ENCODE measurements around the gene DOCK3. TPM values are rescaled to one million over a fixed set of nuclear protein-coding genes. Genes with fewer than 3 reads are reported as not detected.

The DOCK3 gene
- total RNA-seq, 1 experiment from 2014 or later = 0.04 TPM

DNA sequence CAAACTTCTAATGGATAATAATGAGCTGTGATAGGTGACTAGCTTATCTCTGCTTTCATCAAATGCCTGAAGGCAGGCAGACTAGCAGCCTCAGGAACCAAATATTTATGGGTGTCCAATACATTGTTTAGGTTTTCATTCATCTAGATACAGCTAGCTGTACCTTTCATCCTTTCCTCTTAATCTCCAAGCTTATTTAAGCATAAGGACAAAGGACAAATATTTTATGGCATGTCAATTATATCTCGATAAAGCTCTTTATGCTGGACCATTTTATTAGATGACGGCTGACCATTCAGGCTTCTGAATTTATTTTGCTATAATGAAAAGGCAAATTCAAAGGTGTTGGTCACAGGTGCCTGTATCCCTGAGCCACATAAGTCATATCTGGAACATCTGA, 733.3 kb downstream of the DOCK3 start:
- H2AFZ ChIP-seq (ENCODE audit: low read length) = no peak overlapping the region
- H3K27ac ChIP-seq (ENCODE audit: low read length) = peak overlapping the region; percentile 42; the same call in 1 of the 2 replicates
- no peak for DNase-seq
- no peak overlapping the region for H3K9ac ChIP-seq (ENCODE audit: low read length)
- H3K4me2 ChIP-seq (ENCODE audit: low read depth, low read length, poor library complexity, severe bottlenecking) = peak overlapping the region; percentile 21
- peaks cover 28% of the 10 kb centered on the region for H3K4me1 ChIP-seq (ENCODE audit: low read length)
- H3K9me2 ChIP-seq (replicated peaks; ENCODE audit: insufficient read depth, low read length) = no peaks in the 10 kb centered on the region
- peaks cover 38% of the 10 kb centered on the region for H3K36me3 ChIP-seq (ENCODE audit: insufficient read depth, low read length)
- no peaks in the 10 kb centered on the region for H3K9me3 ChIP-seq (ENCODE audit: low read length)
- no peak overlapping the region for H3K4me3 ChIP-seq (ENCODE audit: low read length)
- H3K27me3 ChIP-seq (ENCODE audit: low read length) = no peaks in the 10 kb centered on the region
- no peaks in the 10 kb centered on the region for H4K20me1 ChIP-seq (ENCODE audit: insufficient read depth, low read depth, low read length)
- H3K79me2 ChIP-seq (ENCODE audit: low read length) = peaks cover 49% of the 10 kb centered on the region

DNA sequence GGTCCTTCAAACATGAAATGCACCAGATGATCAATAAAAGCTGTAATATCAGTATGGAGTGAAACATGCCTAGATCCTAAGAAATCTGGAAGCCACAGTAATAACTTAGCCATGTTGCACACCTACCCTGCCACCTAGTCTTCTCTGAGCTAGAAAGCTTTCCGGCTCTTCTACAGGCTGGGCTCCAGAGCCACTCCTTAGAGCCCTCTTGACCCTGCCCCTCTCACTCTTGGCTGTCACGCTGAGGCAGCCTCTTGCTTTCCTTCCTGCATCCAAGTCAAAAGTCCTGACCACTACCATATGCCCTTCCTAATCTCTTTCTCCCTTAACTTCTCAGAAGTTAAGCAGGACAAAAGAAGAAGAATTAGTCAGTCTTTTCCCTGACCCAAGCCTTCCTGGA, 734.1 kb downstream of the DOCK3 start:
- Histone ChIP-seq H3K36me3 (ENCODE audit: insufficient read depth, low read length) (peaks cover 38% of the 10 kb centered on the region), H3K9me3 (ENCODE audit: low read length) (no peaks in the 10 kb centered on the region), H3K4me1 (ENCODE audit: low read length) (peaks cover 26% of the 10 kb centered on the region), H3K4me3 (ENCODE audit: low read length) (no peak overlapping the region), H2AFZ (ENCODE audit: low read length) (no peak overlapping the region), H3K27me3 (ENCODE audit: low read length) (no peaks in the 10 kb centered on the region), H3K9ac (ENCODE audit: low read length) (no peak overlapping the region), H3K27ac (ENCODE audit: low read length) (peak overlapping the region; percentile 42), H3K9me2 (replicated peaks; ENCODE audit: insufficient read depth, low read length) (no peaks in the 10 kb centered on the region), H4K20me1 (ENCODE audit: insufficient read depth, low read depth, low read length) (no peaks in the 10 kb centered on the region), H3K4me2 (ENCODE audit: low read depth, low read length, poor library complexity, severe bottlenecking) (peak overlapping the region; percentile 21), H3K79me2 (ENCODE audit: low read length) (peaks cover 49% of the 10 kb centered on the region)
- no peak for DNase-seq

DNA sequence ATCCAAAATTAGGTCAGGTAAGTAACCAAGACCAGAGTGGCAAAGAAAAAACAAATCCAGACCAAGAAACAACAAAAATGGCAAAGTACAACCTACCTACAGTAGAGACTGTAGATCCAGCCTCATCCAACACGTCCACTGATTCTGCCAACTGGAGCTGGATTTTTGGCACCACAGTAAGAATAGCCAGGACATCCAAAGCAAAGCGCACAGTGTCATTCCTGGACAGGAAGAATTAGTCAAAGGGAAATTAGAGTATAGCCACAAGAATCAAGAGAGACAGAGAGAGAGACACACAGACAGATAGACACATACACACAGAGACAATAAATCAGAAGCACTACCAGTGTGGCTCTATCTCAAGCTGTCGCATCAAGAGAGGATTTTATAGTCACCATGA, 747.5 kb downstream of the DOCK3 start:
- Histone ChIP-seq H3K9me2 (replicated peaks; ENCODE audit: insufficient read depth, low read length) (no peaks in the 10 kb centered on the region), H3K4me1 (ENCODE audit: low read length) (peaks cover 12% of the 10 kb centered on the region), H3K27ac (ENCODE audit: low read length) (no peak overlapping the region), H3K9ac (ENCODE audit: low read length) (no peak overlapping the region), H3K27me3 (ENCODE audit: low read length) (no peaks in the 10 kb centered on the region), H2AFZ (ENCODE audit: low read length) (no peak overlapping the region), H3K4me3 (ENCODE audit: low read length) (no peak overlapping the region), H3K79me2 (ENCODE audit: low read length) (peaks cover 20% of the 10 kb centered on the region), H3K36me3 (ENCODE audit: insufficient read depth, low read length) (peaks cover 35% of the 10 kb centered on the region; the same call in 1 of the 2 replicates), H4K20me1 (ENCODE audit: insufficient read depth, low read depth, low read length) (0 out of 2 replicates have a peak, but pooled peaks cover 4% of the 10 kb centered on the region), H3K4me2 (ENCODE audit: low read depth, low read length, poor library complexity, severe bottlenecking) (no peak overlapping the region), H3K9me3 (ENCODE audit: low read length) (no peaks in the 10 kb centered on the region)
- no peak for DNase-seq

DNA sequence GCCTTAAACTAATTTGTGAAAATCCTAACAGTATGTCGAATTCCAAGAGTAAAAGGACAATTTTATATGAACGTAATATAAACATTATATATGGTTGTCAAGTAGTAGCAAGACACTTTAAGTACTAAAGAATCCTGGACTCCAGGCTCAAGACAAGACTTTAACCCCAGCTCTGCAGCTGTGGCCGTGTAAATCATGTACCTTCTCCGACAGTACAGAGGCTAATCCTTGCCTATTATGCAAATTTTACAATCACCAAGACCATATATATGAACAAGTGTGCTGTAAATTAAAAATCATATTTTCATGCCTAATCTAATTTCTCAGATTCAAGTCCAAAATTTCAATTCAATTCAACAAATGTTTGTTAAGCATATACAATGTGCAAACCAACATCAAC, 752.2 kb downstream of the DOCK3 start:
- Histone ChIP-seq H3K4me1 (ENCODE audit: low read length) (peaks cover 19% of the 10 kb centered on the region), H3K9ac (ENCODE audit: low read length) (no peak overlapping the region), H3K9me2 (replicated peaks; ENCODE audit: insufficient read depth, low read length) (no peaks in the 10 kb centered on the region), H4K20me1 (ENCODE audit: insufficient read depth, low read depth, low read length) (no peaks in the 10 kb centered on the region), H3K27ac (ENCODE audit: low read length) (peak overlapping the region; percentile 67), H2AFZ (ENCODE audit: low read length) (no peak overlapping the region), H3K27me3 (ENCODE audit: low read length) (no peaks in the 10 kb centered on the region), H3K36me3 (ENCODE audit: insufficient read depth, low read length) (peaks cover 33% of the 10 kb centered on the region; the same call in 1 of the 2 replicates), H3K4me2 (ENCODE audit: low read depth, low read length, poor library complexity, severe bottlenecking) (peak overlapping the region; percentile 37), H3K79me2 (ENCODE audit: low read length) (peaks cover 26% of the 10 kb centered on the region), H3K4me3 (ENCODE audit: low read length) (no peak overlapping the region), H3K9me3 (ENCODE audit: low read length) (no peaks in the 10 kb centered on the region)
- peak; percentile 59 for DNase-seq

DNA sequence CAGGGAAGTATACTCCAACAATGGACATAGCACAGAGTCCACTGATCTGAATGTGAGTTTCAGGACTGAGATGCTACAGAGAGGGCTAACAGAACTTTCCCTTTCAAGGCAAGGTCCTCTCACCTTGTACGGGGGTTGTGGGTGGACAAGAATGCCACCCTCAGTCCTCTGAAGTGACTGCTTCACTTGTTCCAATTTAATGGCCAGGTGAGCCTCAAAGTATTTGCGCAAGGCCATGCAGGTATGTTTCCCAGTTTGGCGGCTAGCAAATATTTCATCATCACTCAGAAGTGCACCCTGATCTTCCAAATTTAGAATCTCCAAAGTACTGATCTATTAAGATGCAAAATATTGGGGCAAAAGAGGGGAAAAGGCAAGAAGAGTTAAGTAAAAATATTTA, 754.4 kb downstream of the DOCK3 start:
- Histone ChIP-seq H3K4me1 (ENCODE audit: low read length) (peaks cover 19% of the 10 kb centered on the region), H3K36me3 (ENCODE audit: insufficient read depth, low read length) (peaks cover 37% of the 10 kb centered on the region; the same call in 1 of the 2 replicates), H3K9ac (ENCODE audit: low read length) (no peak overlapping the region), H3K4me3 (ENCODE audit: low read length) (no peak overlapping the region), H3K27me3 (ENCODE audit: low read length) (no peaks in the 10 kb centered on the region), H3K4me2 (ENCODE audit: low read depth, low read length, poor library complexity, severe bottlenecking) (no peak overlapping the region), H3K79me2 (ENCODE audit: low read length) (peaks cover 26% of the 10 kb centered on the region), H4K20me1 (ENCODE audit: insufficient read depth, low read depth, low read length) (no peaks in the 10 kb centered on the region), H3K9me3 (ENCODE audit: low read length) (no peaks in the 10 kb centered on the region), H3K9me2 (replicated peaks; ENCODE audit: insufficient read depth, low read length) (no peaks in the 10 kb centered on the region), H2AFZ (ENCODE audit: low read length) (no peak overlapping the region), H3K27ac (ENCODE audit: low read length) (no peak overlapping the region)
- DNase-seq = no peak

Small RNA genes lying within 50 kb of the gene (small RNA-seq; reads per million reads assigned to genes)
- gene MIR4787 (not detected), gene PPIAP69 (not detected)

Other genes with a start within 250 kb of the DOCK3 start
- gene CACNA2D2, start 171.3 kb upstream of the DOCK3 start, total RNA-seq (2014; rRNA removed; shearing (Covaris generic); ENCODE audit: low replicate concordance) = not detected in 2 replicates
- gene C3orf18, start 107.2 kb upstream of the DOCK3 start, total RNA-seq (2014; rRNA removed; shearing (Covaris generic); ENCODE audit: low replicate concordance) = 0.15 and 3.3 TPM in 2 replicates
- 10.9 and 17.0 TPM in 2 replicates for gene HEMK1, start 105.4 kb upstream of the DOCK3 start, total RNA-seq (2014; rRNA removed; shearing (Covaris generic); ENCODE audit: low replicate concordance)
- gene CISH, start 63.2 kb upstream of the DOCK3 start, total RNA-seq (2014; rRNA removed; shearing (Covaris generic); ENCODE audit: low replicate concordance) = not detected in 2 replicates
- 20.8 and 21.7 TPM in 2 replicates for gene MAPKAPK3, start 57.8 kb upstream of the DOCK3 start, total RNA-seq (2014; rRNA removed; shearing (Covaris generic); ENCODE audit: low replicate concordance)